NCI-H1092 (cell line): ENCODE data around the gene PIF1.
"Not testable (repeated sequence)": the region's sequence is repeated elsewhere in the genome, so short reads cannot be mapped to it uniquely, and the experiment has no call there.

Experiments
- DNase-seq: peaks from one replicate; lab custom pipeline; 2025; lab: John Stamatoyannopoulos, UW

PIF1 gene

GRCh38 chr15:64810497-64811326 lies 14.7 kb downstream of the PIF1 start:
- no peak for DNase-seq

DNA sequence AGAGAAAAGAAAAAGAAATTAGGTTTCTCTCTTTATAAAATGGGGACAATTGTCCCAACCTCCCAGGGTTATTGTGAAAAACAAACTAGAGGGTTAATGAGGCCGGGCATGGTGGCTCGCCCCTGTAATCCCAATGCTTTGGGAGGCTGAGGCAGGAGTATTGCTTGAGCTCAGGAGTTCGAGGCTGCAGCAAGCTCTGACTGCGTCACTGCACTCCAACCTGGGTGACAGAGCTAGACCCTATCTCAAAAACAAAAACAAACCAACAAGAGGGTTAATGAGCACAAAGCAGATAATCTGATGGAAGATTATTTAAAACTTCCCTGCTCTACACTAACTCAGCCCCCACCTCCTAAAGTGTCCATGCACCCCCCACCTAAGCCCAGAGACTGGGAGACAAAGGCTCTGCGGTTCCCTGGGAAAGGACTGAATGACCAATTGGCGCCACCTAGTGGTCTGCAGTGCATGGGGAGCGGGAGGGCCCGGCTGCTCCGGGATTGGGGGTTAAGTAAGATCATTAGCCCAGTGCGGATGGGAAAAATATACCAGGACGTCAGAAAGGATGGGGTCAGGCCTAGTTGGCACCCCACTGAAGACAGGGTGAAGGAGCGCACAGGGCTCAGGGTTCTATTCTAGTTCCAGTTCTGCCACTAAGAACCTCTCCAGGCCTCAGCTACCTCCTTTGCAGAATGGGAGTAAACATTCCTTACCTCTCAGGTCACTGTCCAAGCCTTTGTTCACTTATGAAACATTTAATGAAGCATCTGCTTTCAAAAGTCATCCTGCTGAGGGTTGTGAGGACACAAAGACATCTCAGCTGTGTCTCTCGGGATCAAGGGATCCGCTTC lies 15.6 kb downstream of the PIF1 start:
- peak; percentile 14 for DNase-seq

DNA sequence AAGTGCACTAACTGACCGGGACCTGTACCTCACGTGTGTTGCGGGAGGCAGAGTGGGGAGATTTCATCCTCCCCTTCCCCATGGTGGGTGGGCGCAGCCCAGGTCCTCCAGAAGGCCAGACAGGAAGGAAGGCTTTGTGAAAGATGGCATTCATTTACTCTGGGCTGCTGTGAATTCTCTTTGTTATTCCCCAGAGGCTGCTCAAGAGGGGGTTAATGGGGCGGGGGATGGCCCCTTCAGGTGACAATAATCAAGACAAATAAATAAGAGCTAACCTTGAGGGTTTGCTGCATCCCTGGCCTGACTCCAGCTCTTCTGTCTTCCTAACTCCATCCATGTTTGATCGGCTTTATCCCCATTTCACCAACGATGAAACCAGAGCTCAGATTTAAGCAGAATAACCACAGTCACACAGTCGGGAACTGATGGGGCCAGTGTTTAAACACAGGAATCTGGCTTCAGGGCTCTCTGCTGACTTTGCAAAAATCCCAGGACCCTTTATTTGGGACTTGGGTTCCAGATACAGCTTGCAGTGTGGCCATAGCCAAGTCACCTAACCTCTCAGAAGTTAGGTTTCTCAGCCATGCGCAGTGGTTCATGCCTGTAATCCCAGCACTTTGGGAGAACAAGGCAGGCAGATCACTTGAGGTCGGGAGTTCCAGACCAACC lies 16.5 kb downstream of the PIF1 start:
- no peak for DNase-seq

GRCh38 chr15:64807751-64808222 lies 17.7 kb downstream of the PIF1 start:
- no peak for DNase-seq

DNA sequence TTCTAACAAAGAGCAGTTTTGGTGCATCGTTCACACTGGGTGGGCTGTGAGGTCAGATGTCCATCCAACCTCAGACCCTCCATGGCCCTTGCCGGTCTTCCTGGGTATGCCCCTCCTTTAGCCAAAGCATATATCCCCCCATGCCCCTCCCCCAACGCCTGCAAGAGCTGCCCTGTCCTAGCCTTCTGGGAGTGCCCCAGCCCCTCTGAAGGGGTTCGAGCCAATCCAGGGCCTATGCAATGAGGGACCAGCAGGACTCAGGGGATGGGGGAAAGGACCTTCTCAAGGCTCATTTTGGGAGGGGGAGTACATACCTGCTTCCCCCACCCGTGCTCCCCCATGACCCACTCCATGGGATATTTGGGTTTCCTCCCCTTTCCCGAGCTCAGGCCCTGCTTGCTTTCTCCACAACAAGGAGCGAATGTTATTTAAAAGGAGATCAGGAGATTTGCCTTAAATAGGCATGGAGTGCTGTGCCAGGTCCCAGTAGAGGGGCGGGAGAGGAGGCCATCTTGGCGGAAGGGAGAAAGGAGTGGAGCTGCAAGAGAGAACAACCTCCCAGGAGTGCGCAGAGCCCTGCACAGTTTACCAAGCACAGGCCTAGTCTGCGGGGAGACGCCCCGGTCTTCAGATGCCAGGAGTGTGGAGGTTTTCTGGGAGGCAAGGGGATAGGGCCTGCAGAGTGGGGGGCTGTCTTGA lies 18.2 kb downstream of the PIF1 start:
- DNase-seq: no peak

- no peak for DNase-seq
These were observed 18.9 kb downstream of the PIF1 start for GRCh38 chr15:64806509-64806908.

GRCh38 chr15:64804619-64805018 lies 20.8 kb downstream of the PIF1 start:
- DNase-seq: no peak

GRCh38 chr15:64803526-64803925 lies 21.9 kb downstream of the PIF1 start:
- no peak for DNase-seq

GRCh38 chr15:64800476-64800875 lies 25.0 kb downstream of the PIF1 start:
- DNase-seq: no peak

GRCh38 chr15:64798905-64799304 lies 26.5 kb downstream of the PIF1 start:
- DNase-seq: not testable (repeated sequence)

GRCh38 chr15:64795921-64796320 lies 29.5 kb downstream of the PIF1 start:
- not testable (repeated sequence) for DNase-seq

GRCh38 chr15:64795299-64795698 lies 30.1 kb downstream of the PIF1 start:
- DNase-seq: not testable (repeated sequence)

DNA sequence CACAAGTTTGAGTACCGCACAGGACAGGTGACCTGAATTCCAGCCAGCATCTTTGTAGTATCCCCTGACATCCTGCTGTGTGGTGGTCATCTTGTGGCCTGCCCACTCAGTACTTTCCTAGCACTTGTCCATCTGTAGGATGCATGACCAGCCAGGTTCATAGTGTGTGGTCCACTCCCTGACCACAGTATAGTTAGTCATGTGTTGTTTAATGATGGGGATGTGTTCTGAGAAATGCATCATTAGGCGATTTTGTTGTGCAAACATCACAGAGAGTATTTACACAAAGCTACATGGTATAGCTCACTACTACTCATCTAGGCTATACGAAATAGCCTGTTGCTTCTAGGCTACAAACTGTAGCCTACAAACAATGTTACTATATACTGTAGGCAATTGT lies 33.2 kb downstream of the PIF1 start:
- DNase-seq: no peak

DNA sequence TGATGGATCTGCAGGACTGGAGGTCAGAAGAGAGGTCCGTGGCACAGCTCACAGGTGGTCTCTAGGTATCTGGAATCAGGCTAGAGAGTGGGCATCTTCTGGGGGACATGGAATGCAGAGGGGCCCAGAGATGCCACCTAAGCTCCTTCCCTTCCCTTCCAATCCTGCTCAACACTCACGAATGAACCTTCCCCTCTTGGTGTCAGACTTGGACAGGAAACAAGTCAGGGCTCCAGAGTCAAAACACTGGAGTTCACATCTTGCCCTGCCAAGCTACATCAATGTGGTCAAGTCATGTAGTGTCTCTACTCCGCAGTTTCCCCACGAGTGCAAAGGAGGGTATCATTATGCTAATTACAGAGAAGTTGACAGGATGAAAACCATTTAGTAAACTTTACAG lies 34.0 kb downstream of the PIF1 start:
- DNase-seq: no peak

DNA sequence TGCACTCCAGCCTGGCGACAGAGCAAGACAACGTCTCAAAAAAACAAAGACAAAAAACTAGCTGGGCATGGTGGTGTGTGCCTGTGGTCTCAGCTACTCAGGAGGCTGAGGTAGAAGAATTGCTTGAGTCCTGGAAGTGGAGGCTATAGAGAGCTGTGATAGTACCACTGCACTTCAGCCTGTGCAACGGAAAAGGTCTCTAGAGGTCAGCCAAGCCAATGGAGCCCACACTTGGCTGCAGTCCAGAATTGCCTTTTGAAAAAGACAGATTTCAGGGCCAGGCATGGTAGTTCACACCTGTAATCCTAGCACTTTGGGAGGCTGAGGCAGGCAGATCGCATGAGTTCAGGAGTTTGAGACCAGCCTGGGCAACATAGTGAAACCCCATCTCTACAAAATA lies 41.7 kb downstream of the PIF1 start:
- no peak for DNase-seq

DNA sequence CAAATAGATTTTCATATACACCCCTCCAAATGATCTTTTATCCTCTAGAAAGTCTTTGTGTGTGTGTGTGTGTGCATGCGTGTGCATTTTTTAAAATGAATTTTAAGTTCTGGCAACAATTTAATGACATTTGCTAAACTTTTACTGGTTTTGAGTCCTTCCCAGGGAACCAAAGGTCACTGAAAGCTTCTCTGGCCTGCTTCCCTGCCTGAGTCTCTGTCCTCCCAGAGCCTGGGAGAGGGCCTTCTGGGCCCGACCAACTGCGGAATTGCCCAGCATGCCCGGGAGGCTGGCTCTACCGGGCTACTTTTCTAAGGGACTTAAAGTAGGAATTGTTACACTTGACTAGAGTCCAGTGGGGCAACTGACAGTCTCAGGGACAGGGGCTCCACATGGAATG lies 42.7 kb downstream of the PIF1 start:
- no peak for DNase-seq

DNA sequence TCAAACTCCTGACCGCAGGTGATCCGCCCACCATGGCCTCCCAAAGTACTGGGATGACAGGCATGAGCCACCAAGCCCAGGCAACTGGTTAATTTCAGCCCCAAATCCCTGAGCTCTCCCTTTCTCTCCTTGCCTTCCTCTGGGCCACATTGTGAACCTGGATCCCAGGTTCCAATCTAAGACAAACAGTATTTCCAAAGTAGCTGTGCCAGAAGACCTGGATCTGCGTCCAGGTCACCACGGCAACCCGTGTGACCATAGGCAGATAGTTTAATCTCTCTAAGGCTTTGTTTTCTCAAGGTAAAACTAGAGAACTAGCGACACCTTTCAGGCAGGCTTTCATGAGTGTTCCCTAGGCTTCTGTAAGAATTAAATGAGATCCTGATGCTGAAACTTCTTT lies 44.1 kb downstream of the PIF1 start:
- no peak for DNase-seq

DNA sequence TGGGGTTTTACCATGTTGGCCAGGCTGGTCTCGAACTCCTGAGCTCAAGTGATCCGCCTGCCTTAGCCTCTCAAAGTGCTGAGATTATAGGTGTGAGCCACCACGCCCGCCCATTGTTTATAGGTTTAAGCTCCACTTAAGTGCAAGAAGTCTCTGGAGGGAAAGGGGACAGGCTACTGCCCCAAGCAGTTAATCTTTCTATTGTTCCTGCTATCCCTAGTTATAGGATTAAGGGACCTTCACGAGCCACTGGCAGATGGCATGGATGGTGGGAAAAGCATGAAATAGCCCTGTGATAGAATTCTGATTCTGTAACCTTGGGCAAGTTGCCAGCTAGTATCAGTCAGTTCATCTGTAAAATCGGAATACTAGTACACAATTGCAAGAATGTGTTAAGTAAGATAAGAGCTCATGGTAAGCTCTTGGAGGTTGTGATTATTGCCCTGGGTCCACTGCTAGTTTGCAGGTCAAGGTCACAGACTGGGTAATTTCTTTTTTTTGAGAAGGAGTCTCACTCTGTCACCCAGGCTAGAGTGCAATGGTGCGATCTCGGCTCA lies 44.8 kb downstream of the PIF1 start:
- DNase-seq: no peak

GRCh38 chr15:64779630-64780029 lies 45.8 kb downstream of the PIF1 start:
- no peak for DNase-seq

GRCh38 chr15:64779024-64779423 lies 46.4 kb downstream of the PIF1 start:
- no peak for DNase-seq

DNA sequence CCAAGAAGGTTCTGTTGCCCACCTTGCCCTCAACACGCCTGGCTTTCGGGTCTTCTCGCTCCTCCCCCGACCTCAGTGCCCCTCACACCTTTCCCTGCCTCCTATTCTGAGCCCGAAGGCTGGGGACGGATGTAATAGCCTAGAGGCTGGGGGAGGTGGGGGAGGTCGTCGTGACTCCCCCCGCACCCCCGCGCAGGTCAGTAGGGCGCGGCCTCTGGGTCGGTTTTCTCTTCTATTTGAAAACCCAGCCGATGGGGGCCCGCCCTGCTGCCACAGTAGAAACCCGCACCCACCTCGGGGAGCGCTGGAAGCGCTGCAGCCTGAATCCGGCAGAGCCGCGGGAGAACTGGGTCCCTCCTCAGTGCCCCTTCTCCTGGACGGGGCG lies 49.1 kb downstream of the PIF1 start:
- no peak for DNase-seq
